ENCODE data around the gene PLAU. TPM values are rescaled to one million over a fixed set of nuclear protein-coding genes. Genes with fewer than 3 reads are reported as not detected.
"Not testable (repeated sequence)": the region's sequence is repeated elsewhere in the genome, so short reads cannot be mapped to it uniquely, and the experiment has no call there.

PLAU gene
- total RNA-seq, 1 experiment from 2014 or later: 165 TPM

DNA sequence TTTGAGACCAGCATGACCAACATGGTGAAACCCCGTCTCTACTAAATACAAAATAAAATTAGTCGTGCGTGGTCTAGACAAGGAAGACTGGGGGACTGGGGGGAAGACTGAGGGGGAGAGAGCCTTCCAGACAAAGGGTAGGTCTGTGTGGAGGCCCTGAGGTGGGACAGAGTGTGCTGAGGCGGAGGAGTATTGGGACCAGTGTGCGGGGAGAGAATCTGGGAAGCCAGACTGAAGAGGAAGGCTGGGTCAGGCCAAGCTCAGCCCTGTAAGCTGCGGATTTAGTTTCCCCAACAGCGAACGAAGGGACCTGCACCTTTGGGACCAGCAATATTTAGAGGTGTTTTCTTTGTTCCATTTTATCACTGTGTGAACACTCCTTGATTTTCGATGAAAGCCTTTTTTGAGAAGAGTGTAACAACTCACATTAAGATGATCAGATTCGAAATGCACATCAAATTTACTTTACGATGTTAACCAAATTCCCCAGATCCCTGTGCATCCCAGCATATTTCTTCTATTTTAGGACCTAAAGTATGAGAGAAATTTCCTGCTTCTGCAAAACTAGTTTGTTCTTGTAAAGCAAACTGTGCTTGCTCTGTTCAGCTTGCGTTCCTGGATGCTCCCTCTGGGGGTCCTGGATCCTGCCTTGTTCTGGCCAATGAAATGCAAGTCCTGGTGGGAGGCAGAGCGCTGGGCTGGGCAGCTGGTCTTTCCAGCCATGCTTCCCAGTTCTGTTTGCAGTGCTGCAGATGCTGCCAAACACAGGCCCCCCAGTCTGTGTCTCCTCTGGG is 39.4 kb downstream of the PLAU start:
- no peak for DNase-seq (ENCODE audit: low read depth)

DNA sequence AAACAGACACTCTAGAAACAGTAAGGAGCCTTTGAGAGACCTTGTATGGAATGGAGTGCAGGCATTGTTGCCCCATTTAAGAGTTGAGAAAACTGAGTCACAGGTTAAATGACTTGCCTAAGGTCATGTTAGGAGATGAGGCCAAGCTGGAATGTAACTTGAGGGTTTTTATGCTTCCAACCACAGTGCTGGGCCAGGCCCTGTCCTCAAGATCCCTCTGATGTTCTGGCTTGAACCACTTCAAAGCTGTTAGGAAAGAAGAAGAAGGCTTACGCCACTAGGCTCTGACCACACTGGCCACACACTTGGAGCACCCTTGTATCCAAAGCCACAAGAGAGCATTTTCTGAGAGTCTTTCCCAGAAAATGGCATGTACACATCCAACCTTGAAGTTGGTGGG is 42.7 kb downstream of the PLAU start:
- DNase-seq (ENCODE audit: low read depth): peak; percentile 28

- DNase-seq (ENCODE audit: low read depth): no peak
Measured at GRCh38 chr10:73954737-73955136, 43.8 kb downstream of the PLAU start.

GRCh38 chr10:73955719-73956118 is 44.8 kb downstream of the PLAU start:
- DNase-seq (ENCODE audit: low read depth): no peak

DNA sequence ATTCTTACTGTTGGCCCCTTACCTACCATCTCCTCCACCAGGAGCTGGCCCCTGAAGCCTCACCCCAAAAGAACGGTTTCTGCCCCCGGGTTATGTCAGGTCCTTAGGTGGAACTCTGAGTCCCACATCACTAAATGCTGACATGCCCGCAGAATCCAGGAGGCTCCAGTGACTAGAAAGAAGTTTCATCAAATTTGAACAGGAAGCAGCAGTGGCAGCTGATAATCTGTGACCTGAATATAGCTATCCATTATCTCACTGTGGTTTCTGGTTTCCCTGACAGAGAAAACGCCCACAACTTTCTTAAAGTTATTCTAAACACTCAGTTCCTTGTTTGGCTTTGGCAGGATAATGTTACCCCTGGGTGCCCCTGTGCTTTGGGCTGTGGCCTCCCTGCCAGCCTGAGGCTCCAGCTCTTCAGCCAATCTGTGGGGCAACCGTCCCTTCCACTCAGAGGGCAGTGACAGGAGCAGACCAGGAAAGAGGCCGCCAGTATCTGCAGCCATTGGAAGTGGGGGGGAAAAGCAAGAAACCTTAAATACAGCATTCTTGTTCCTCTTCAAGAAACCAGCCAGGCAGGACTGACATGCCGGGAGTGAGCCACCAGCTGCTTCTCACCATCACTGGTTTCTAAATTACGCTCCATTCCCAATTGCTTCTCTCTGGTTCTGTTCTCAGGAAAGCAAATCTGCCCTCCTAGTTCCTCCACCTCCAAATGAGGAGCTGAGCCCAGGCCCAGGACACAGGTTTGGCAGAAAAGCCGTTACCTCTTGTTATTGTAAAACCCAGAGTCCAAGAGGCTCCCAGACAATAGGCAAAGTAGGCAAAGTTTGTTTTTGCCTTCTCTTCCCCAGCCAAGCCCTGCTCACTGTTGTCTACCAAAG is 45.8 kb downstream of the PLAU start:
- peak; percentile 57 for DNase-seq (ENCODE audit: low read depth)

DNA sequence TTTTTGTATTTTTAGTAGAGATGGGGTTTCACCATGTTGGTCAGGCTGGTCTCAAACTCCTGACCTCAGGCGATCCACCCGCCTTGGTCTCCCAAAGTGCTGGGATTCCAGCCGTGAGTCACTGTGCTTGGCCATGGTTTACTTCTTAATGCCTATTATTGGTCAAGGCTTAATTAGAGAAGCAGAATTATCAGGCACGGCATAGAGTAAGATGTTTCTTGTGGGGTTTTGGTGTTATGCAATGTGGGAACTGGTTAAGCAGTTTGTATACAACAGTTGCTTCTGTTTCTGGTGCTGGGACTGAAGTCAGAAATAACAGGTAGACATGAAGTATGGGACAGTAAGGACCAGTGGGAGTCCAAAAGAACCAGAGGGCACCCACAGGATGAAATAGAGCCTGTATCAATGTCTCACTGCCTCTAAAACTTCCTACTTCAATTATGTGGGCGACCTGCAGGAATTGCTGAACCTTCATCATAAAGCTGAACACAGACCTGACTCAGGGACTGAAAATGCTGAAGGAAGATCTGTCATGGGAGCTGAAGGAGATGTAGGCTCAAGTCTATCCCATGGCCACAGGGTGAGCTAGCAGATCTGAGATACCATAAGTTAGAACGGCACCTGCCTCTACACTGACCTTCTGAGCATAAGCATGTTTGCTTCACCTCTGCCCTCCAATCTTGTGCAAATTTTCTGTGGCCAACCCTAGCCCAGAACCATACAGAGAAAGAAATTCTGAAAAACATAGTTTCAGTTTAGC is 48.7 kb downstream of the PLAU start:
- DNase-seq (ENCODE audit: low read depth): peak; percentile 36

DNA sequence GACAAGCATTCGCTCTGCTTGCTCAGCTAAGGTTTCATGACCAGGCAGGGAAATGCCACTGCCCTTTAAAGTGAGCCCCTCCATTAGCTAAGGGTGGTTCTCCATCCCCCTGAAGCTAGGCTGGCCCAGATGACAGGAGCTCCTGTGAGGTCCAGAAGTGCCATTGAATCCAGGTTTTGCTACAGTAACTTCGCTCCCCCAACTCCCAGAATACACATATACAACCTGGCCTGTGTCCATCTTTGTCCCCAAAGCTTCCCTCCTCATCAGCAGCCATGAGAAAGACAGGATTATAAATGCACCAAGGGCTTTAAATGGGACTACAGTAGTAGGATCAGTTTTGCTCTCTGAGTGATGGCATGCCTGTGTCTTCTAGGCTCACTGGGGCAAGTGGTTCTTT is 51.5 kb downstream of the PLAU start:
- DNase-seq (ENCODE audit: low read depth): no peak

DNA sequence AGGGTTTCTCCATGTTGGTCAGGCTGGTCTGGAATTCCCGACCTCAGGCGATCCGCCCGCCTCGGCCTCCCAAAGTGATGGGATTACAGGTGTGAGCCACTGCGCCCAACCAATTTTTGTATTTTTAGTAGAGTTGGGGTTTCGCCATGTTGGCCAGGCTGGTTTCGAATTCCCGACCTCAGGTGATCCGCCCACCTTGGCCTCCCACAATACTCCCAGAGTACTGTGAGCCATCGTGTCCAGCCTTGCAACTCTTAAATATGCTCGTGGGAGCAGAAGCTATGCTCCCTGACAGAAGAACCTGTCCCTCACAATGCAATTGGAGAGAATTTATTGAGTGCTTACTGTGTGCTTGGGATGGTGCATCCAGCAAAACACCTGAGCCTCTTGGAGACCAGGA is 52.6 kb downstream of the PLAU start:
- not testable (repeated sequence) for DNase-seq (ENCODE audit: low read depth)

- no peak for DNase-seq (ENCODE audit: low read depth)
Measured at GRCh38 chr10:73964743-73965142, 53.8 kb downstream of the PLAU start.

DNA sequence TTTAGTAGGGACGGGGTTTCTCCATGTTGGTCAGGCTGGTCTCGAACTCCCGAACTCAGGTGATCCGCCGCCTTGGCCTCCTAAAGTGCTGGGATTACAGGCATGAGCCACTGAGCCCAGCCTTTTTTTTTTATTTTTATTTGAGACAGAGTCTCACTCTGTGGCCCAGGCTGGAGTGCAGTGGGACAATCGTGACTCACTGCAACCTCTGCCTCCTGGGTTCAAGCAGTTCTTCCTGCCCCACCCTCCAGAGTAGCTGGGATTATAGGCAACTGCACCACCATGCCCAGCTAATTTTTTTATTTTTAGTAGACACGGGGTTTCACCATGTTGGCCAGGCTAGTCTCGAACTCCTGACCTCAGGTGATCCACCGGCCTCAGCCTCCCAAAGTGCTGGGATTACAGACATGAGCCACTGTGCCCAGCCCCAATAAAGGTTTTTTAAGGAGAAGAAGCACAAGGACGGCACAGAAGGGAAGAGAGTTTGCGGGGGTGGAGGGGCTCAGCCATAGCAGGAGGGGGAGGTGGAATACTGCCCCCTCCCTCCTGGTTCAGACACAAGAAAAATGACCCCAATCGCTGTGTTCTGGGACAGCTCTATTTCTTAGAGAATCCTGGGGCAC is 54.4 kb downstream of the PLAU start:
- peak; percentile 64 for DNase-seq (ENCODE audit: low read depth)

GRCh38 chr10:73965890-73966768 is 55.2 kb downstream of the PLAU start:
- peak; percentile 97 for DNase-seq (ENCODE audit: low read depth)

- DNase-seq (ENCODE audit: low read depth): peak; percentile 31
Measured at GRCh38 chr10:73967022-73967429, 56.1 kb downstream of the PLAU start.

Other genes starting within 250 kb of the PLAU start
- gene AGAP5, start 213.0 kb upstream of the PLAU start, total RNA-seq (2014; rRNA removed; shearing (Covaris generic)): 1.1 and 1.8 TPM in 2 replicates
- gene SEC24C, start 166.8 kb upstream of the PLAU start, total RNA-seq (2014; rRNA removed; shearing (Covaris generic)): 30.2 and 40.3 TPM in 2 replicates
- gene CHCHD1, start 129.1 kb upstream of the PLAU start, total RNA-seq (2014; rRNA removed; shearing (Covaris generic)): 31.0 and 32.3 TPM in 2 replicates
- 26.8 and 27.1 TPM in 2 replicates for gene ZSWIM8, start 125.5 kb upstream of the PLAU start, total RNA-seq (2014; rRNA removed; shearing (Covaris generic))
- gene NDST2, start 99.5 kb upstream of the PLAU start, total RNA-seq (2014; rRNA removed; shearing (Covaris generic)): 3.5 and 5.7 TPM in 2 replicates
- gene CAMK2G, start 36.6 kb upstream of the PLAU start, total RNA-seq (2014; rRNA removed; shearing (Covaris generic)): 12.2 and 14.6 TPM in 2 replicates
- 98.4 and 115 TPM in 2 replicates for gene VCL, start 87.0 kb downstream of the PLAU start, total RNA-seq (2014; rRNA removed; shearing (Covaris generic))
- 12.0 and 20.5 TPM in 2 replicates for gene AP3M1, start 239.7 kb downstream of the PLAU start, total RNA-seq (2014; rRNA removed; shearing (Covaris generic))
- 30.5 and 30.7 TPM in 2 replicates for gene ADK, start 240.1 kb downstream of the PLAU start, total RNA-seq (2014; rRNA removed; shearing (Covaris generic))

Measured in Daoy (cell line).